Mesenchymal stem cell (in vitro differentiated cells and primary cell): ENCODE data around the gene GCH1.

ENCODE experiments used
- DNase-seq: peaks from one replicate; pipeline ENCODE4 v3.0.0-alpha.2; 2013
- H2AFZ ChIP-seq: one replicate; pipeline ENCODE4 v1.6.1; 2013; ENCODE audit warnings: low read depth, mild to moderate bottlenecking, control low read depth, inconsistent platforms, low read length, moderate library complexity
- H2AK5ac ChIP-seq: 2 replicates; pipeline ENCODE4 v1.6.1; 2013; ENCODE audit warnings: low read length, moderate library complexity, mild to moderate bottlenecking, inconsistent platforms; ENCODE audit not compliant: severe bottlenecking
- H2BK120ac ChIP-seq: one replicate; pipeline ENCODE4 v1.6.1; 2013; ENCODE audit warnings: low read depth, mild to moderate bottlenecking, inconsistent platforms, low read length, moderate library complexity
- H2BK12ac ChIP-seq, 2 experiments: one replicate each; pipeline ENCODE4 v1.6.1; 2013; ENCODE audit warnings: inconsistent platforms in 2 of 2, low read length in 2 of 2, mild to moderate bottlenecking in 2 of 2, moderate library complexity in 2 of 2, control low read depth in 1 of 2
- H2BK15ac ChIP-seq: one replicate; pipeline ENCODE4 v1.6.1; 2013; ENCODE audit warnings: mild to moderate bottlenecking, low read depth, inconsistent platforms; ENCODE audit not compliant: poor library complexity, severe bottlenecking
- H2BK5ac ChIP-seq: 2 replicates; pipeline ENCODE4 v1.6.1; 2013; ENCODE audit warnings: low read depth, mild to moderate bottlenecking, low read length, control low read depth, inconsistent platforms; ENCODE audit not compliant: poor library complexity, severe bottlenecking
- H3K14ac ChIP-seq, 2 experiments: one replicate each; pipeline ENCODE4 v1.6.1; 2013; ENCODE audit warnings: inconsistent platforms in 2 of 2, low read length in 2 of 2, control low read depth in 1 of 2, mild to moderate bottlenecking in 1 of 2, moderate library complexity in 1 of 2
- H3K18ac ChIP-seq, 2 experiments: one replicate each; pipeline ENCODE4 v1.6.1; 2013; ENCODE audit warnings: inconsistent platforms in 2 of 2, low read length in 2 of 2, control low read depth in 1 of 2, low read depth in 1 of 2, mild to moderate bottlenecking in 1 of 2
- H3K23ac ChIP-seq, 2 experiments: one replicate each; pipeline ENCODE4 v1.6.1; 2013; ENCODE audit warnings: inconsistent platforms in 2 of 2, low read length in 2 of 2, mild to moderate bottlenecking in 2 of 2, moderate library complexity in 2 of 2, control low read depth in 1 of 2
- H3K27ac ChIP-seq: 2 replicates; pipeline ENCODE4 v1.5.1; 2013; ENCODE audit warnings: mild to moderate bottlenecking, moderate library complexity, low read length, control low read depth, inconsistent platforms; ENCODE audit not compliant: poor library complexity, severe bottlenecking
- H3K27me3 ChIP-seq, 2 experiments: 2 replicates each; pipeline versions ENCODE4 v1.6.1 to v1.7.0; 2013; ENCODE audit warnings: low read length in 2 of 2, mild to moderate bottlenecking in 2 of 2, moderate library complexity in 2 of 2, control low read depth in 1 of 2, inconsistent platforms in 1 of 2; ENCODE audit not compliant: control insufficient read depth in 1 of 2, insufficient read depth in 1 of 2
- H3K36me3 ChIP-seq, 2 experiments: 2 replicates each; pipeline versions ENCODE4 v1.6.1 to v1.7.0; 2013; ENCODE audit warnings: low read length in 2 of 2, control low read depth in 1 of 2, inconsistent platforms in 1 of 2, low read depth in 1 of 2, mild to moderate bottlenecking in 1 of 2; ENCODE audit not compliant: insufficient read depth in 2 of 2, control insufficient read depth in 1 of 2
- H3K4ac ChIP-seq, 2 experiments: one replicate each; pipeline ENCODE4 v1.6.1; 2013; ENCODE audit warnings: inconsistent platforms in 2 of 2, low read length in 2 of 2, mild to moderate bottlenecking in 2 of 2, moderate library complexity in 2 of 2, control low read depth in 1 of 2, low read depth in 1 of 2
- H3K4me1 ChIP-seq: 2 replicates; pipeline ENCODE4 v1.6.1; 2013; ENCODE audit warnings: low read depth, low read length, control low read depth; ENCODE audit not compliant: control insufficient read depth, insufficient read depth
- H3K4me2 ChIP-seq: 2 replicates; pipeline ENCODE4 v1.6.1; 2013; ENCODE audit warnings: low read length, mild to moderate bottlenecking, inconsistent platforms; ENCODE audit not compliant: poor library complexity, severe bottlenecking
- H3K4me3 ChIP-seq, 2 experiments: 2 replicates each; pipeline versions ENCODE4 v1.5.1 to v1.7.0; 2013; ENCODE audit warnings: low read length in 2 of 2, mild to moderate bottlenecking in 2 of 2, control low read depth in 1 of 2, low read depth in 1 of 2; ENCODE audit not compliant: insufficient read depth in 1 of 2
- H3K79me1 ChIP-seq: replicated peaks from 2 replicates; pipeline ENCODE4 v1.6.1; 2013; ENCODE audit warnings: mild to moderate bottlenecking, control low read depth, low read length, inconsistent platforms; ENCODE audit not compliant: poor library complexity, severe bottlenecking
- H3K9ac ChIP-seq: 2 replicates; pipeline ENCODE4 v1.7.0; 2013; ENCODE audit warnings: mild to moderate bottlenecking, low read length, moderate library complexity
- H3K9me3 ChIP-seq: 2 replicates; pipeline ENCODE4 v1.7.0; 2013; ENCODE audit warnings: mild to moderate bottlenecking, low read length; ENCODE audit not compliant: control insufficient read depth
- H4K8ac ChIP-seq: one replicate; pipeline ENCODE4 v1.6.1; 2013; ENCODE audit warnings: inconsistent platforms, mild to moderate bottlenecking, low read length, moderate library complexity
- H4K91ac ChIP-seq: one replicate; pipeline ENCODE4 v1.6.1; 2013; ENCODE audit warnings: mild to moderate bottlenecking, low read length, inconsistent platforms
- WGBS: methylation state at CpG from one replicate; pipeline ENCODE4 v1.1.7; 2013; ENCODE audit warnings: mixed read lengths; 5-methylcytosine and 5-hydroxymethylcytosine counted together

The GCH1 gene

DNA sequence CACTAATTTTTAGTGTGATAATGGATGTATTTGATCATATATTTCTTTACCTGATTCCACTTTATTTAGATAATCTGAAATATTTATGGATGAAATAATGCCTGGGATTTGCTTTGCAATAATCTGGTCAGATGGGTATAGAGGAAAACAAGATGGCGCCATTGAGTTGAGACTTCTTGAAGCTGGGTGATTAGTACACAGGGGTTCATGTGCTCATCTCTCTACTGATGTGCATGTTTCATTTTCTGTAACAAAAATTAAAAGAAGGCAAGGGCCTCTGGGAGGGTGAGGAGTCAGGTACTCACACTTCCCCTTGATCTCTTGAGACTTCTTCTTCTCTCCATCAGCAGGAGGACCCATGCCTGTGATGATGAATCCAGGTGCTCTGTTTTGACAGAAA, 61.8 kb downstream of the GCH1 start:
- Histone ChIP-seq H3K14ac (no peak overlapping the region), H3K4me2 (no peak overlapping the region), H2AK5ac (no peak overlapping the region), H3K27me3 (no peaks in the 10 kb centered on the region), H3K23ac (no peak overlapping the region), H2BK12ac (no peak overlapping the region), H2BK5ac (no peak overlapping the region), H3K27ac (no peak overlapping the region), H3K4me3 (no peak overlapping the region), H4K8ac (no peak overlapping the region), H3K18ac (no peak overlapping the region), H3K4ac (no peak overlapping the region), H2BK120ac (no peak overlapping the region), H3K9ac (no peak overlapping the region), H4K91ac (no peak overlapping the region), H3K79me1 (no peaks in the 10 kb centered on the region), H2AFZ (no peak overlapping the region), H3K4me1 (no peaks in the 10 kb centered on the region), H3K36me3 (no peaks in the 10 kb centered on the region), H3K9me3 (no peaks in the 10 kb centered on the region), H2BK15ac (no peak overlapping the region)
- WGBS = 100% methylated on average over 1 of the region's 1 CpG
- no peak for DNase-seq

DNA sequence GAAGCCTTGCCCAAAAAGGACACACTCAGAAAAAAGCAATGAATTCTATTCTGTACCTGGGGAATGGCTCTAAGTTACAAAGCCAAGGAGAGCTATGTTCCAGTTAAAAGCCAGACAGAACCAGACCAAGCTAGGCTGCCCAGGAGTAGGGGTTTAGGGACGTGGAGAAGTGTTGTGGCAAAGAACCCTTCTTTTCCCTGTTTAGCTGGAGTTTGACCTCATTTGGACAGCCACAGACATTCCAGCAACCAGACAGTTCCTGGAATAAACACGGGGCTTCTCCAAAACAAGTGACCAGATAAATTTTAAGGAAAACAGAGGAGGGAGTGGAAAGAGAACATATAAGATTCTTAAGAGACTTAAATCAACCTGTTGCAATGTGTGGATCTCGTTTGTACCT, 62.3 kb downstream of the GCH1 start:
- Histone ChIP-seq H2BK15ac (no peak overlapping the region), H3K27ac (no peak overlapping the region), H3K14ac (no peak overlapping the region), H3K27me3 (no peaks in the 10 kb centered on the region), H3K4me1 (no peaks in the 10 kb centered on the region), H3K4me2 (no peak overlapping the region), H2BK120ac (no peak overlapping the region), H2AFZ (no peak overlapping the region), H2AK5ac (no peak overlapping the region), H2BK5ac (no peak overlapping the region), H3K9ac (no peak overlapping the region), H3K9me3 (no peaks in the 10 kb centered on the region), H3K4me3 (no peak overlapping the region), H3K79me1 (no peaks in the 10 kb centered on the region), H2BK12ac (no peak overlapping the region), H3K18ac (no peak overlapping the region), H3K23ac (no peak overlapping the region), H4K8ac (no peak overlapping the region), H3K36me3 (no peaks in the 10 kb centered on the region), H3K4ac (no peak overlapping the region), H4K91ac (no peak overlapping the region)
- no peak for DNase-seq
- WGBS = 83% methylated on average over 1 of the region's 3 CpGs

GRCh38 chr14:54839701-54840119, 62.9 kb downstream of the GCH1 start:
- Histone ChIP-seq H3K9ac (no peak overlapping the region), H2BK15ac (no peak overlapping the region), H2BK12ac (no peak overlapping the region), H3K79me1 (no peaks in the 10 kb centered on the region), H2BK5ac (no peak overlapping the region), H3K4me2 (no peak overlapping the region), H2AFZ (no peak overlapping the region), H3K4me3 (no peak overlapping the region), H3K9me3 (no peaks in the 10 kb centered on the region), H3K27ac (no peak overlapping the region), H3K27me3 (no peaks in the 10 kb centered on the region), H3K4ac (no peak overlapping the region), H3K14ac (no peak overlapping the region), H3K23ac (no peak overlapping the region), H3K18ac (peak overlapping the region in 1 of 2 experiments; percentile 43), H4K91ac (no peak overlapping the region), H3K36me3 (no peaks in the 10 kb centered on the region), H4K8ac (no peak overlapping the region), H2AK5ac (no peak overlapping the region), H3K4me1 (no peaks in the 10 kb centered on the region), H2BK120ac (no peak overlapping the region)
- WGBS = 98% methylated on average over 3 of the region's 3 CpGs
- no peak for DNase-seq

- Histone ChIP-seq H2BK12ac (no peak overlapping the region), H3K9me3 (no peaks in the 10 kb centered on the region), H3K4me2 (no peak overlapping the region), H3K9ac (no peak overlapping the region), H4K91ac (no peak overlapping the region), H3K4me3 (no peak overlapping the region), H2BK15ac (no peak overlapping the region), H3K4me1 (no peaks in the 10 kb centered on the region), H2BK5ac (no peak overlapping the region), H4K8ac (no peak overlapping the region), H3K18ac (no peak overlapping the region), H3K23ac (no peak overlapping the region), H3K79me1 (no peaks in the 10 kb centered on the region), H3K4ac (no peak overlapping the region), H2AK5ac (no peak overlapping the region), H3K36me3 (no peaks in the 10 kb centered on the region), H2AFZ (no peak overlapping the region), H3K27me3 (no peaks in the 10 kb centered on the region), H3K27ac (no peak overlapping the region), H3K14ac (no peak overlapping the region), H2BK120ac (no peak overlapping the region)
- 93% methylated on average over 9 of the region's 10 CpGs for WGBS
- no peak for DNase-seq
These were observed 63.6 kb downstream of the GCH1 start for GRCh38 chr14:54838931-54839512.
